ENCODE data around the gene CLSTN2. TPM values are rescaled to one million over a fixed set of nuclear protein-coding genes. Genes with fewer than 3 reads are reported as not detected.

Gene CLSTN2
- total and polyA plus RNA-seq, 12 donors: 0.67 to 17.8 (median 5.3) TPM

DNA sequence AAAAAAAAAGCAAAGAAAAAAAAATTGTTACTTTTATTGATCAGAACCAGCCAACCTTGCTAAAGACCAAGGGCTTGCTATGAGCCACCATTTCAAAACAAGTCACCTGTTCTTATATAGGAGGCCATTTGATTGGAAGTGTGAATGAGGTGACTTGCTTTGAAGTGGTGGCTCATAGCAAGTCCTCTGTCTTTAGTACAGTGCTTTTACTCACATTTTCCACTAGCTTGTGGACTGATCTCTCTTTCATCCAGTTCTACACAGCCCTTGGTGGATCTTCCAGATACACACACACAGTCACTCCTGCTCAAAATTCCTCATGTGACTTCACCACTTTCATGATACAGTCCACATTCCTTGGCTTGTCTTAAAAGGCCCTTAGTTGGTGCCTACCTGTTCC is 13.5 kb downstream of the CLSTN2 start:
- no peak overlapping the region for H3K27ac ChIP-seq
- H3K27me3 ChIP-seq: no peaks in the 10 kb centered on the region
- H3K9me3 ChIP-seq (replicated peaks in 1 of 3): no peaks in the 10 kb centered on the region
- H3K4me3 ChIP-seq: no peak overlapping the region
- no peak for DNase-seq
- no peaks in the 10 kb centered on the region for H3K36me3 ChIP-seq (replicated peaks in 1 of 2)
- TF ChIP-seq, protein P1, sequence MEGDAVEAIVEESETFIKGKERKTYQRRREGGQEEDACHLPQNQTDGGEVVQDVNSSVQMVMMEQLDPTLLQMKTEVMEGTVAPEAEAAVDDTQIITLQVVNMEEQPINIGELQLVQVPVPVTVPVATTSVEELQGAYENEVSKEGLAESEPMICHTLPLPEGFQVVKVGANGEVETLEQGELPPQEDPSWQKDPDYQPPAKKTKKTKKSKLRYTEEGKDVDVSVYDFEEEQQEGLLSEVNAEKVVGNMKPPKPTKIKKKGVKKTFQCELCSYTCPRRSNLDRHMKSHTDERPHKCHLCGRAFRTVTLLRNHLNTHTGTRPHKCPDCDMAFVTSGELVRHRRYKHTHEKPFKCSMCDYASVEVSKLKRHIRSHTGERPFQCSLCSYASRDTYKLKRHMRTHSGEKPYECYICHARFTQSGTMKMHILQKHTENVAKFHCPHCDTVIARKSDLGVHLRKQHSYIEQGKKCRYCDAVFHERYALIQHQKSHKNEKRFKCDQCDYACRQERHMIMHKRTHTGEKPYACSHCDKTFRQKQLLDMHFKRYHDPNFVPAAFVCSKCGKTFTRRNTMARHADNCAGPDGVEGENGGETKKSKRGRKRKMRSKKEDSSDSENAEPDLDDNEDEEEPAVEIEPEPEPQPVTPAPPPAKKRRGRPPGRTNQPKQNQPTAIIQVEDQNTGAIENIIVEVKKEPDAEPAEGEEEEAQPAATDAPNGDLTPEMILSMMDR (IDR thresholded peaks at IDR 0.05): no peak
- no peaks in the 10 kb centered on the region for H3K4me1 ChIP-seq (replicated peaks in 1 of 2)
- intact Hi-C loops (cut with DNase I): no loop called here

DNA sequence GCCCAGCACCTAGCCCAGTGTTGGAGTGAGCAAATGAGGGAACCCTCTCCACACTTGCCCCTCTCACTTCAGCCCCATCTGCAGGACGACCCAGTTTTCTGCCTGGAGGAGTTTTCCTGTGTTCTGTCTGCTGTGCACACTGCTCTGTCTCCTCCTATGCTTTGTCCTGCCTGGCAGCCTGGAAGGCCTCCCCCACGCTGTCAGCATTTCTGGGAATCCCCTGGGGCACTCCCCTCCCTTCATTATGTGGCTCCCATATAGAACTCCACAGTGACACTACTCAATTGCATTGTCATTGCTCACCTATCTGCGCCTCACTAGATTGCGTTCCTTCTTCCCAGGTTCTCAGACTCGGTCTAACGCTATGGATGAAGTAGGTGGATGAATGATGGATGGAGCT is 13.9 kb downstream of the CLSTN2 start:
- Histone ChIP-seq H3K4me3 (no peak overlapping the region), H3K36me3 (replicated peaks in 1 of 2) (no peaks in the 10 kb centered on the region), H3K27ac (no peak overlapping the region), H3K27me3 (no peaks in the 10 kb centered on the region), H3K4me1 (replicated peaks in 1 of 2) (no peaks in the 10 kb centered on the region), H3K9me3 (replicated peaks in 1 of 3) (no peaks in the 10 kb centered on the region)
- TF ChIP-seq, protein P1 (IDR thresholded peaks at IDR 0.05): no peak
- no peak for TF ChIP-seq POLR2A (IDR thresholded peaks at IDR 0.05)
- no peak for DNase-seq
- WGBS, 4 donors: 79 to 86% (median 83%) methylated on average over 6 of the region's 6 CpGs
- intact Hi-C loops (cut with DNase I): no loop called here

DNA sequence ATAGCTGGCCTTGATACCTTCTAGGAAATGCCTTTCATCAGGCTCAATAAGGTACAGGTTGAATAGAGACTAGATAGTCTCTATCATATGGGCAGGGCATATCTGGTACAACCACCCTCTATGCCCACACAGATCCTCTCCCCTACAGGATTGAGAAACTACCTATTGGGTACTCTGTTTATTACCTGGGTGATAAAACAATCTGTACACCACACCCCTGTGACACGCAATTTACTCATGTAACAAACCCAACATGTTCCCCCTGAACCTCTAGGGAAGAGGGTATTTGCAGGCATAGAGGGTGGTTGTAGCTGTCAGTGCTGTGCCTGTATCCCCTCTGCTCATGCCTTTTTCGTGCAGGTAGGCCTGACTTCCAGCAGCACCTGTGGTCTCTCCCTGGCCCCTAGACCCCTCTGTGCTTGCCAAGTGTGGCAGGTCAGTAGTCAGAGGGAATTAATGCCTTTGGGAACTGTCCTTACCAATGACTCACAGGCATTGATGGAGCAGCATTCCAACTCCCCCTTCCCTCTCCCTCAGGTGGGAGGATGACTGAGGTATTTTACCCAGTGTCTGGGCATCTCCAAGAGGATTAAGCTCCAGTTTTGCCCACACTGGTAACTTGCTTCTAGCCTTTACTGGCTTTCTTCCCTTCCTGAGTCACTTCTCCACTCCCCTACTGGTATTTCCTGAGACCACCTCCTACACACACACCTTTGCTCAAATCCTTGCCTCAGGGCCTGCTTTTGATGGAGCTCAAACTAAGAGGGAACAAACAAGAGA is 18.3 kb downstream of the CLSTN2 start:
- H3K27ac ChIP-seq: no peak overlapping the region
- intact Hi-C loops (cut with DNase I): no loop called here
- WGBS, 4 donors: 55 to 83% (median 82%) methylated on average over 1 to 2 of the region's 2 CpGs
- TF ChIP-seq, protein P1 (IDR thresholded peaks at IDR 0.05): no peak
- no peak for TF ChIP-seq POLR2A (IDR thresholded peaks at IDR 0.05)
- H3K36me3 ChIP-seq (replicated peaks in 1 of 2): no peaks in the 10 kb centered on the region
- no peaks in the 10 kb centered on the region for H3K27me3 ChIP-seq
- H3K4me3 ChIP-seq: no peak overlapping the region
- no peaks in the 10 kb centered on the region for H3K9me3 ChIP-seq (replicated peaks in 1 of 3)
- no peaks in the 10 kb centered on the region for H3K4me1 ChIP-seq (replicated peaks in 1 of 2)
- DNase-seq: no peak

DNA sequence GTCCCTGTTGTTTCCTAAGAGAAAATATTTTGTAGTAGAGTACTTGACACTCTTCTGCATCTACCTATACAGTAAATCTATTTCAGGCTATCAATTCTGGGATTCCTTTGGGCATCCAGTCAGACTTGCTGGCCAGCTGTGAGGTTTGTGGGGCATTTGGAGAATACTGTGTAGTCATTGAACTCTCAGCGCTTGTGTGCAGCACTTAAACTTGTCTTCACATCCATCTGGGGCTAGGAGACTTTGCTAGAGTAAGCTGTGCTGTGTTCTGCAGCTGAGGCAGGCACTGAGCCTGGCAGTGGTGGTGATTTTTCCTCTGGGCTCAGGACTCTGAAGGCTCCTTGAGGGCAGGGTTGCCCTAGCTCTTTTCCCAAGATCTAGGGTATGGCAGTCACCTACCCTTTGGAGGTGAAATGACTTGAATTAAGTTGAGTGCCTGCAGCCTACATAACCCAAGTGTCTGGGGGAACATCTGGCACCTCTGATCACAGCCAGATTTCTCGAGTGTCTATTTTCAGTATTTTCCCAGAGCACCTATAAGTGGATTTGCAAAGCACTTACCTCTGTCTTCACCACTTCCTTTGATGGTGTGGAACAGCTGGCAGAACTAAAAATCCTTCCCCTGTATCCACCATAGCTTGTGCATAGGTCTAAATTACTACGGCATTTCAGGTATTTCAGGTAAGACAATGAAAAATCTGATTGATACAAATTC is 19.3 kb downstream of the CLSTN2 start:
- intact Hi-C loops (cut with DNase I): no loop called here
- DNase-seq: no peak
- H3K4me1 ChIP-seq (replicated peaks in 1 of 2): no peaks in the 10 kb centered on the region
- TF ChIP-seq, protein P1 (IDR thresholded peaks at IDR 0.05): no peak
- TF ChIP-seq POLR2A (IDR thresholded peaks at IDR 0.05): no peak
- H3K27me3 ChIP-seq: no peaks in the 10 kb centered on the region
- no peak overlapping the region for H3K27ac ChIP-seq
- H3K36me3 ChIP-seq (replicated peaks in 1 of 2): no peaks in the 10 kb centered on the region
- no peaks in the 10 kb centered on the region for H3K9me3 ChIP-seq (replicated peaks in 1 of 3)
- no peak overlapping the region for H3K4me3 ChIP-seq
- WGBS, 4 donors: 83 to 91% (median 87%) methylated on average over 2 to 3 of the region's 3 CpGs
